HepG2 (cell line): ENCODE results near the gene ADGRF5. TPM values are rescaled to one million over a fixed set of nuclear protein-coding genes. Genes with fewer than 3 reads are reported as not detected.

Experiments
- E2F2 ChIP-seq: sonication (generic); formaldehyde crosslinking; IDR thresholded peaks from 2 replicates; pipeline ENCODE4 v1.4.0; 2020; ENCODE audit warnings: missing genetic modification reagents, borderline replicate concordance
- FOXK2 ChIP-seq: fragments of 450-650 bp; IDR thresholded peaks from 2 replicates; pipeline ENCODE4 v1.6.1; 2016
- KDM1A ChIP-seq: IDR thresholded peaks from 2 replicates; pipeline ENCODE4 v1.6.1; 2016; ENCODE audit warnings: missing compliant biosample characterization
- NR1H2 ChIP-seq: sonication (generic); formaldehyde crosslinking; IDR thresholded peaks from 2 replicates; pipeline ENCODE4 v1.8.1; 2022; ENCODE audit warnings: low read depth, missing genetic modification reagents, borderline replicate concordance
- SNRNP70 ChIP-seq: fragments of 200-400 bp; formaldehyde crosslinking; IDR thresholded peaks from 2 replicates; pipeline ENCODE4 v1.6.1; 2017; ENCODE audit warnings: mild to moderate bottlenecking, low read depth, low read length, moderate library complexity
- WIZ ChIP-seq: sonication (generic); formaldehyde crosslinking; IDR thresholded peaks from 2 replicates; pipeline ENCODE4 v1.5.1; 2020; ENCODE audit warnings: mild to moderate bottlenecking, missing genetic modification reagents
- ZNF180 ChIP-seq: sonication (generic); formaldehyde crosslinking; IDR thresholded peaks from 2 replicates; pipeline ENCODE4 v1.4.0; 2020; ENCODE audit warnings: low read depth, missing genetic modification reagents, borderline replicate concordance
- ZNF263 ChIP-seq: sonication (generic); formaldehyde crosslinking; IDR thresholded peaks from 2 replicates; pipeline ENCODE4 v1.4.0; 2020; ENCODE audit warnings: missing genetic modification reagents
- ZNF749 ChIP-seq: sonication (generic); formaldehyde crosslinking; IDR thresholded peaks from 2 replicates; pipeline ENCODE4 v1.8.0; 2022; ENCODE audit warnings: mild to moderate bottlenecking, missing genetic modification reagents, moderate library complexity, borderline replicate concordance
- ZSCAN9 ChIP-seq: IDR thresholded peaks from 2 replicates; pipeline ENCODE4 v1.6.1; 2016; ENCODE audit warnings: borderline replicate concordance
- polyA plus RNA-seq, 8 experiments: library from polyadenylated mRNA; depleted of rRNA in 3 of 8; stranded (reverse) in 7 of 8; unstranded in 1 of 8; fragments of >200 nt; fragmentation: Illumina TruSeq in 4 of 8; extraction: Trizol in 4 of 8; gene quantifications; 2 replicates each; pipeline versions ENCODE4 v1.2.1 to v1.2.3, GENCODE V29; 2011 to 2016; ENCODE audit warnings: low read depth in 4 of 8, missing spikeins in 1 of 8, mixed read lengths in 1 of 8; ENCODE audit not compliant: insufficient read depth in 1 of 8
- total RNA-seq, 5 experiments: library from RNA; depleted of rRNA; stranded (reverse); fragments of >200 nt; fragmentation: Illumina TruSeq; extraction: Trizol; gene quantifications; 2 replicates each; pipeline ENCODE4 v1.2.3, GENCODE V29; 2016; ENCODE audit warnings: low read depth in 1 of 5
- TF ChIP-seq, protein P1 (sequence below): sonication (generic); formaldehyde crosslinking; conservative IDR thresholded peaks from 2 replicates; pipeline ENCODE4 v1.4.0; 2020; ENCODE audit warnings: missing genetic modification reagents

Gene ADGRF5
- total and polyA plus RNA-seq, 2 of the 13 experiments (the other 11 are each of a cell fraction or from before 2014, with no cell fraction given), result not detected

DNA sequence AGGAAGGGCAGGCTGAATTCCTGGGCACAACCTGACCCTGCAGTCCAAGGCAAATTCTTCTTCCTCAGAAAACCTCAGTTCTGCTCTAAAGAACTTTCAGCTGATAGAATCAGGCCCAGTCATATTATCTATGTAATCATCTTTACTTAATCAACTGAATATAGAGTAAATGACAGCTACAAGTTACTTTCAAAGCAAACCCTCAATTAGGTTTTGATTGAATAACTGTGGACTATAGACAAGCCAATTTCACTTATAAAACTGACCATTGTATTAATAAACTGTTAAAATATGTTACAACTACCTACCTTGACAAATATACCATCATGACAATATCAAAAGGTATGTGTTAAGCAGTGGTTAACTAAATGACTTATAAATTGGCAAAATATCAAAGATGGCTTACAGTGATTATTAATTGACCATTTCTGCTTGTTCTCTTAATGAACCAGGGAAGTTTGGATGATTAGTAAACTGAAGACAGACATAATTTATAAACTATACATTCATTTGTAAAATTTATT lies 46.1 kb upstream of the ADGRF5 start (continued):
- TF ChIP-seq ZNF180 (CRISPR knock-in tag), result no peak
- TF ChIP-seq ZNF749, result no peak
- no peak for TF ChIP-seq ZNF263 (CRISPR knock-in tag)
- TF ChIP-seq SNRNP70, result no peak
- no peak for TF ChIP-seq WIZ
- no peak for TF ChIP-seq KDM1A (CRISPR knock-in tag)
- TF ChIP-seq E2F2 (CRISPR knock-in tag), result no peak
- TF ChIP-seq, protein P1, sequence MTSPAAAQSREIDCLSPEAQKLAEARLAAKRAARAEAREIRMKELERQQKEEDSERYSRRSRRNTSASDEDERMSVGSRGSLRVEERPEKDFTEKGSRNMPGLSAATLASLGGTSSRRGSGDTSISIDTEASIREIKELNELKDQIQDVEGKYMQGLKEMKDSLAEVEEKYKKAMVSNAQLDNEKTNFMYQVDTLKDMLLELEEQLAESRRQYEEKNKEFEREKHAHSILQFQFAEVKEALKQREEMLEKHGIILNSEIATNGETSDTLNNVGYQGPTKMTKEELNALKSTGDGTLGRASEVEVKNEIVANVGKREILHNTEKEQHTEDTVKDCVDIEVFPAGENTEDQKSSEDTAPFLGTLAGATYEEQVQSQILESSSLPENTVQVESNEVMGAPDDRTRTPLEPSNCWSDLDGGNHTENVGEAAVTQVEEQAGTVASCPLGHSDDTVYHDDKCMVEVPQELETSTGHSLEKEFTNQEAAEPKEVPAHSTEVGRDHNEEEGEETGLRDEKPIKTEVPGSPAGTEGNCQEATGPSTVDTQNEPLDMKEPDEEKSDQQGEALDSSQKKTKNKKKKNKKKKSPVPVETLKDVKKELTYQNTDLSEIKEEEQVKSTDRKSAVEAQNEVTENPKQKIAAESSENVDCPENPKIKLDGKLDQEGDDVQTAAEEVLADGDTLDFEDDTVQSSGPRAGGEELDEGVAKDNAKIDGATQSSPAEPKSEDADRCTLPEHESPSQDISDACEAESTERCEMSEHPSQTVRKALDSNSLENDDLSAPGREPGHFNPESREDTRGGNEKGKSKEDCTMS (CRISPR knock-in tag), result no peak
- TF ChIP-seq ZSCAN9, result no peak
- TF ChIP-seq FOXK2, result no peak
- no peak for TF ChIP-seq NR1H2 (CRISPR knock-in tag)
- TF ChIP-seq, all 625 proteins: peak for 0
